Astrocyte of the spinal cord (primary cell): ENCODE data around the gene LPIN3.

Experiments used
- DNase-seq: peaks from one replicate; pipeline ENCODE4 v3.0.0; 2011; ENCODE audit warnings: low read depth, low spot score
- H3K4me3 ChIP-seq: 2 replicates; pipeline ENCODE4 v1.5.1; 2011; ENCODE audit warnings: low read depth, mild to moderate bottlenecking, low read length, moderate library complexity
- in situ Hi-C: cut with HindIII; loops from 2 replicates; pipeline ENCODE4 v1.10.0; 2017; ENCODE audit warnings: low sequenced_read_pairs
- TF ChIP-seq, protein P1 (sequence below): IDR thresholded peaks from 2 replicates; pipeline ENCODE4 v1.5.1; 2012; ENCODE audit warnings: low read depth, mild to moderate bottlenecking, low read length, inconsistent platforms

The LPIN3 gene

DNA sequence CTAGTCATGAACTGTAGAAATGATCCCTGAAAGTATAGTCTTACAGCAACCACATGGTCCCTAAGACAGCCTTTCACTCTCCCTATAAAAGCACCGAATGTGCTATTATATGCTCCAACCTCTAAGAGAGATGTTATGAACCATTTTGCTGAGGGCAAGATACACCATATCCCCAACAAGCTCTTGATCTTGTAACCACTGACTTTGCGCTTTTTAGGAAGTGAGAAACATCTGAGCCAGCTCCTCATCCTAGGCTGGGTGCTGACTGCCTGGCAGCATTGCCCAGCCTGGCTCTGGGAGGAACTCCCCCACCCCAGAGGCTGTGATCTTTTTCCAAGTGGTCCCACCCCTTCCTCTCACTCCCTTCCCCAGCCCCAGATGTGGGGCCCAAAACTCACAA, 29.1 kb downstream of the LPIN3 start:
- in situ Hi-C loops, result no loop called here
- H3K4me3 ChIP-seq, result no peak overlapping the region
- no peak for DNase-seq
- TF ChIP-seq, protein P1, sequence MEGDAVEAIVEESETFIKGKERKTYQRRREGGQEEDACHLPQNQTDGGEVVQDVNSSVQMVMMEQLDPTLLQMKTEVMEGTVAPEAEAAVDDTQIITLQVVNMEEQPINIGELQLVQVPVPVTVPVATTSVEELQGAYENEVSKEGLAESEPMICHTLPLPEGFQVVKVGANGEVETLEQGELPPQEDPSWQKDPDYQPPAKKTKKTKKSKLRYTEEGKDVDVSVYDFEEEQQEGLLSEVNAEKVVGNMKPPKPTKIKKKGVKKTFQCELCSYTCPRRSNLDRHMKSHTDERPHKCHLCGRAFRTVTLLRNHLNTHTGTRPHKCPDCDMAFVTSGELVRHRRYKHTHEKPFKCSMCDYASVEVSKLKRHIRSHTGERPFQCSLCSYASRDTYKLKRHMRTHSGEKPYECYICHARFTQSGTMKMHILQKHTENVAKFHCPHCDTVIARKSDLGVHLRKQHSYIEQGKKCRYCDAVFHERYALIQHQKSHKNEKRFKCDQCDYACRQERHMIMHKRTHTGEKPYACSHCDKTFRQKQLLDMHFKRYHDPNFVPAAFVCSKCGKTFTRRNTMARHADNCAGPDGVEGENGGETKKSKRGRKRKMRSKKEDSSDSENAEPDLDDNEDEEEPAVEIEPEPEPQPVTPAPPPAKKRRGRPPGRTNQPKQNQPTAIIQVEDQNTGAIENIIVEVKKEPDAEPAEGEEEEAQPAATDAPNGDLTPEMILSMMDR, result no peak

DNA sequence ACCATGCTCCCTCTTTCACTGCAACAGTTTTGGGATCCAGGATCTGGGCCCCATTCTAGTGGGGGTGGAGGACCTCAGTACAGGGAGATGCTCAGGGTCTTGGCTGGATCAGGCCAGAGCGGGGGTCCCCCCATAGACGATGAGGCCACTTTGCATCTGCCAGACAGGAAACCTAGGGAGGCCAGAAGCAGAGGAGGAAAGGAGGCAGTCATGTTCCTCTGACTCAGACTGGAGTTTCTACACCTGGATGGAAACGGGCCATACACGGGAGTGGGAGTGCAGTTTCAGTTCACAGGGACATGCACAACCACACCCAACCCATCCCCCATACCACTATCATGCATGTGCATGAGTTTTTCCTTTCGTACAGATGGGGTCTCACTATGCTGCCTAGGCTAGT, 29.6 kb downstream of the LPIN3 start:
- TF ChIP-seq, protein P1, result no peak
- in situ Hi-C loops, result no loop called here

DNA sequence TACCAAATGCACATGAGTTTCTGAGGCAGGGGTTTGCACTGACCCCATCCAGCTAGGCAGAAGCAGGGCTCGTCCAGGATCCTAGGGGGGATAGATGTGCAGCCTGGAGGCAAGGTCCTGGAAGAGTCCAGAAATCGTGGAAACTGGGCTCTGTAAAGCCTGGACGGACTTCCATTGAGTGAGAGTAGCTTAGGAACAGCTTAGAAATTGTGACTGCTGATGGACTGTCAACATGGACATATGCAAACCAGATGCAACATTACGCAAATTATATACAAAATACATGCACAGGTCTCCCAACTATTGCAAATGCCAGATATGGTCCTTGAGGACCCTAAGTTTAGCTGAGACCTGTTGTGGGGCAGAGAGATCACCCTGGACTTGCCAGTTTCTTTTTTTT, 30.8 kb downstream of the LPIN3 start:
- H3K4me3 ChIP-seq, result no peak overlapping the region
- no peak for DNase-seq
- in situ Hi-C loops, result no loop called here
- TF ChIP-seq, protein P1, result no peak

More for the DNA sequence above, 29.6 kb downstream of the LPIN3 start:
- no peak overlapping the region for H3K4me3 ChIP-seq
- no peak for DNase-seq

DNA sequence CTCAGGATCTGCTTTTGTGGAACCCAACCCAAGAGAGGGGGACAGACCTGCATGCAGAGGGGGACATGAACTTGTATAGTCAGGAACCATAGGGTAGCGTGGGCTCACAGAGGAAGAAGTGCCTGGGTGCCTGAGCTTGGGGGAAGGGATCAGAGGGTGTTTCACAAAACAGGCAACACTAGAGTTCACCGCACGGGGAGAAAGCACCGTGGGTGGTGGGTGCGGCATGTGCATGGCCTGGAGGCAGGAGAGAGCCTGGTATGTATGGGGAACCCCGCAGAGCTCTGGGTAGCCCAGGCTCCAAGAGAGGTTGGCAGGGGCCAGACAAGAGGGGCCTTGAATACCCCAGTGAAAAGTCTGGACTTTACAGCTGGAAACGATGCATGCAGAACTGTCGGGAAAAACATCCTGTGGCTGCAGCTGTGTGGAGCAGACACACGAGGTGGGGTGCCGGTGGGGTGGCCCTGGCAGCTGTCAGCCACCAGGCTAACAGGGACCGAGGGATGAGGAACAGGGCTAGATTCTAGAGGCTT, 32.7 kb downstream of the LPIN3 start:
- H3K4me3 ChIP-seq, result no peak overlapping the region
- in situ Hi-C loops, result no loop called here
- TF ChIP-seq, protein P1, result no peak
- DNase-seq, result no peak

DNA sequence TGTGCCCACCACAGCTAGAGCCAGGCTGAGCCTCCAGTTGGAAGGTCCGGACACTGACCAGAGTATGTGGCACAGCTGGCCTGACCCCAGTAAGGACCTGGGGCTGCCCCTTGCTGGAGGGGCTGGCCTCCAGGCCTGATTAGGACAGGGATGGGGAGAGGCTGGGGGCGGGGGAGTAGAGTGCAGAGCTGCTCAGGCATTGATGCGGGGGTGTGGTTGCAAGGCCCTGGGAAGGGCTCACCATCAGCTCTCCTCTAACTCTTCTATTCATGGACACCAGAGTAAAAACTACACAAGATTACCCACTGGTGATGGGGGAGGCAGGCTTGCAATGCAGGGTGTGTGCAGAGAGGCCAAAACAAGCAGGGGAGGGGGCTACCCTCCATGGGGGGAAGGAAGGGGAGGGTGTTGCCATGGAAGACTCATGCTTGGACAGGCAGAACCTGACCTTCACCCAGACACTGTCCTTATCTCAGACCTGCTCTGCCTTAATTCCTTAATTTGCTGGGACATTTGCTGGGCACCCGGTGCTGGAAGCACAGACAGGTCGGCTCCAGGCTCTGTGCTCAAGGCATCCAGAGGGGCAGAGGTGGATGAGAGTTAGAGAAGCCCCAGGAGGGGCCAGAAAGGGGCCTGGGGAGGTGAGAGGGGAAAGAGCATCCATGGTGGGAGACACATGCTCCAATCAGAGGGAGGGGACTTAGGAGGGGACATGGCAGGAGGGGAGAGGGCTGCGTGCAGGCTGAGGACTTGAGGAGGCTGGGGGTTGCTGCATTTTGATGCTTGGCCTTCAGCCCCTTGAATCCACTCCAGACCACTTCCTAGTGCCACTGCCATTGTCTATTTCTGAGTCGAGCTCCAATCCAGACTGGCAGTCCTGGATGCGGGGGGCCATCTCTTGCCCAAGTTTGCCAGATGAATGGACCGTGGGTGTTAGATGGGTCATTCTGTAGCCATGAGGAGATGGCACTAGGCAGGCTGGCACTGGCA, 33.6 kb downstream of the LPIN3 start:
- in situ Hi-C loops, result no loop called here
- DNase-seq, result no peak
- TF ChIP-seq, protein P1, result no peak
- no peak overlapping the region for H3K4me3 ChIP-seq

DNA sequence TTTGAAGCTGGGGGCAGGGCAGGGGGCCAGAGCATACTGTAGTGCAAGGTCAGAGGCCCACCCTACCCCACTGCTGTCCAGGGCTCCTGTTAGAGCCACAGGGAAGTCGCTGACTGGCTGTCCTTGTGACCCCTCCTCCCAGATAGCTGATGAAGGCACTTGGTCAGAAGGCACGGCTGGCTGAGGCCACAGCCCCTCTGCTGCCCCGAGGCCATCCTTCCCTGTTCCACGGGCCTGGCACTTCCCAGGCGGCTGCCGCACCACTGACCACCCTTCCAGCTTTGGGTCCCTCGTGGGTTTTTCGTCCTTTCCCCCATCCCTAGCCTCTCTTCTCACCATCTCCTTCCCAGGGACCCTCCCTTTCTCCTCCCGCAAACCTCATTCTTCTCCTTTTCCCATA, 35.2 kb downstream of the LPIN3 start:
- H3K4me3 ChIP-seq, result no peak overlapping the region
- in situ Hi-C loops, result no loop called here
- no peak for DNase-seq
- TF ChIP-seq, protein P1, result no peak
